ENCODE measurements around the gene SULT1A3.
"Not testable (repeated sequence)": the region's sequence is repeated elsewhere in the genome, so short reads cannot be mapped to it uniquely, and the experiment has no call there.

- TF ChIP-seq EZH2 (IDR thresholded peaks at IDR 0.05; ENCODE audit: borderline replicate concordance, low read length); CTCF (conservative IDR thresholded peaks at IDR 0.05 in 1 of 2, IDR thresholded peaks at IDR 0.05 in 1 of 2; ENCODE audit: extremely low read depth in 1 of 2, insufficient read depth in 1 of 2, low read depth in 1 of 2, low read length in 2 of 2): not testable (repeated sequence)
Observed at GRCh38 chr16:30197001-30197400, 2.1 kb upstream of the SULT1A3 start.
